Smooth muscle cell (in vitro differentiated cells): ENCODE measurements around the gene BCR. TPM values are rescaled to one million over a fixed set of nuclear protein-coding genes. Genes with fewer than 3 reads are reported as not detected.

Experiments used
- DNase-seq: peaks from one replicate; lab custom pipeline; 2025; ENCODE audit not compliant: unreplicated experiment; lab: John Stamatoyannopoulos, UW
- H2AFZ ChIP-seq: fragments of 200-600 bp; sonication (generic); 2 replicates; pipeline ENCODE4 v1.6.0; 2016; ENCODE audit warnings: antibody characterized with exemption, low read depth, mild to moderate bottlenecking
- H3F3A ChIP-seq: fragments of 200-600 bp; sonication (generic); 2 replicates; pipeline ENCODE4 v1.6.0; 2017; ENCODE audit warnings: antibody characterized with exemption, low read depth
- H3K27ac ChIP-seq: fragments of 200-600 bp; sonication (generic); 2 replicates; pipeline ENCODE4 v1.5.1; 2016; ENCODE audit warnings: low read depth, mild to moderate bottlenecking
- H3K27me3 ChIP-seq: fragments of 200-600 bp; sonication (generic); 2 replicates; pipeline ENCODE4 v1.6.1; 2016; ENCODE audit warnings: low read depth, mild to moderate bottlenecking
- H3K36me3 ChIP-seq: fragments of 200-600 bp; sonication (generic); 2 replicates; pipeline ENCODE4 v1.5.1; 2016; ENCODE audit warnings: low read depth
- H3K4me1 ChIP-seq: fragments of 200-600 bp; sonication (generic); 2 replicates; pipeline ENCODE4 v1.5.1; 2016; ENCODE audit warnings: low read depth
- H3K4me2 ChIP-seq: fragments of 200-600 bp; sonication (generic); 2 replicates; pipeline ENCODE4 v1.6.0; 2016; ENCODE audit warnings: mild to moderate bottlenecking
- H3K4me3 ChIP-seq: fragments of 200-600 bp; sonication (generic); 2 replicates; pipeline ENCODE4 v1.5.1; 2016; ENCODE audit warnings: mild to moderate bottlenecking
- H3K79me2 ChIP-seq: fragments of 200-600 bp; sonication (generic); 2 replicates; pipeline ENCODE4 v1.6.0; 2016; ENCODE audit warnings: low read depth, mild to moderate bottlenecking
- H3K9ac ChIP-seq: fragments of 200-600 bp; sonication (generic); 2 replicates; pipeline ENCODE4 v1.6.0; 2016; ENCODE audit warnings: low read depth
- H3K9me3 ChIP-seq: fragments of 200-600 bp; sonication (generic); replicated peaks from 2 replicates; pipeline ENCODE4 v1.5.1; 2016; ENCODE audit warnings: low read depth
- H4K20me1 ChIP-seq: fragments of 200-600 bp; sonication (generic); 2 replicates; pipeline ENCODE4 v1.6.0; 2016; ENCODE audit warnings: low read depth
- CTCF ChIP-seq: fragments of 200-600 bp; sonication (generic); IDR thresholded peaks from 2 replicates; pipeline ENCODE4 v1.5.1; 2017; ENCODE audit warnings: borderline replicate concordance, mild to moderate bottlenecking, antibody characterized with exemption; ENCODE audit not compliant: insufficient read depth, poor library complexity, severe bottlenecking
- WGBS: methylation state at CpG from one replicate; pipeline ENCODE4 v1.1.7; 2016; ENCODE audit warnings: low lambda C conversion rate; 5-methylcytosine and 5-hydroxymethylcytosine counted together
- polyA plus RNA-seq: library from polyadenylated mRNA; unstranded; fragments of >200 nt; fragmentation: Nextera tagmentation; extraction: Ambion mirVana; gene quantifications from 2 replicates; pipeline ENCODE4 v1.2.1, GENCODE V29; 2016
- total RNA-seq: library from RNA; depleted of rRNA; stranded (reverse); fragments of >200 nt; gene quantifications from 2 replicates; pipeline ENCODE4 v1.2.3, GENCODE V29; 2014

Gene BCR
- total and polyA plus RNA-seq, 2 experiments from 2014 or later: 11.1 to 13.4 TPM

DNA sequence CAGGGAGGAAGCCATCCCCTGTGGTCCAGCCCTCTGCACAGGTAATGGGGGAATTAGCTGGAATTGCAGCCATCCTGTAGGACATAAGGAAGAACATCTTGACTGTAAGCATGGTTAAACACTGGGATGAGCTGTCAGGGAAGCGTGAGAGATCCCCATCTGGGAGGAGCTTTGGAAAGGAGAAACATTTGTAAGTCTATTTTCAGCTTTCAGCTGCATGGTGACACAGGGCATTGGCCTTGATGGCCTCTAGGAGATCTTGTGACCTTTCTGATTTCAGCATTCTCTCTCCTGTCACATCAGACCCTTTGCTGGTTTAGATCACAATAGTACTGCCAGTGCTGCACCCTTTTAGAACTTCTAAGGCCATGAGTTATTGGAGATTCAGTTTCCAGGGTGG, 47.1 kb downstream of the BCR start:
- WGBS: 100% methylated on average over 1 of the region's 1 CpG
- peaks cover 91% of the 10 kb centered on the region for H4K20me1 ChIP-seq

GRCh38 chr22:23228503-23228902, 48.2 kb downstream of the BCR start:
- Histone ChIP-seq H3F3A (no peaks in the 10 kb centered on the region), H3K36me3 (peaks cover 6% of the 10 kb centered on the region), H4K20me1 (peaks cover 91% of the 10 kb centered on the region), H3K9me3 (peaks cover 12% of the 10 kb centered on the region), H3K79me2 (peaks cover 55% of the 10 kb centered on the region), H3K4me3 (no peak overlapping the region), H3K4me1 (peaks cover 12% of the 10 kb centered on the region), H3K27ac (no peak overlapping the region), H3K27me3 (no peaks in the 10 kb centered on the region), H3K9ac (no peak overlapping the region), H2AFZ (no peak overlapping the region), H3K4me2 (no peak overlapping the region)
- DNase-seq: no peak
- WGBS: 97% methylated on average over 2 of the region's 2 CpGs
- TF ChIP-seq CTCF: no peak

More for the DNA sequence above, 47.1 kb downstream of the BCR start:
- Histone ChIP-seq H2AFZ (no peak overlapping the region), H3K4me3 (no peak overlapping the region), H3K79me2 (peaks cover 63% of the 10 kb centered on the region), H3K4me2 (no peak overlapping the region), H3K9ac (no peak overlapping the region), H3F3A (no peaks in the 10 kb centered on the region), H3K27me3 (no peaks in the 10 kb centered on the region), H3K27ac (no peak overlapping the region), H3K9me3 (peaks cover 12% of the 10 kb centered on the region), H3K36me3 (peaks cover 6% of the 10 kb centered on the region), H3K4me1 (peaks cover 12% of the 10 kb centered on the region)
- TF ChIP-seq CTCF: no peak
- no peak for DNase-seq

GRCh38 chr22:23229646-23230045, 49.3 kb downstream of the BCR start:
- Histone ChIP-seq H3K27me3 (no peaks in the 10 kb centered on the region), H3K27ac (no peak overlapping the region), H3K36me3 (peaks cover 6% of the 10 kb centered on the region), H3K9ac (no peak overlapping the region), H4K20me1 (peaks cover 91% of the 10 kb centered on the region), H3K9me3 (peaks cover 12% of the 10 kb centered on the region), H3K79me2 (peaks cover 46% of the 10 kb centered on the region), H2AFZ (no peak overlapping the region), H3K4me1 (peaks cover 18% of the 10 kb centered on the region), H3K4me2 (no peak overlapping the region), H3K4me3 (no peak overlapping the region), H3F3A (no peaks in the 10 kb centered on the region)
- WGBS: 89% methylated on average over 4 of the region's 4 CpGs
- no peak for DNase-seq
- no peak for TF ChIP-seq CTCF

DNA sequence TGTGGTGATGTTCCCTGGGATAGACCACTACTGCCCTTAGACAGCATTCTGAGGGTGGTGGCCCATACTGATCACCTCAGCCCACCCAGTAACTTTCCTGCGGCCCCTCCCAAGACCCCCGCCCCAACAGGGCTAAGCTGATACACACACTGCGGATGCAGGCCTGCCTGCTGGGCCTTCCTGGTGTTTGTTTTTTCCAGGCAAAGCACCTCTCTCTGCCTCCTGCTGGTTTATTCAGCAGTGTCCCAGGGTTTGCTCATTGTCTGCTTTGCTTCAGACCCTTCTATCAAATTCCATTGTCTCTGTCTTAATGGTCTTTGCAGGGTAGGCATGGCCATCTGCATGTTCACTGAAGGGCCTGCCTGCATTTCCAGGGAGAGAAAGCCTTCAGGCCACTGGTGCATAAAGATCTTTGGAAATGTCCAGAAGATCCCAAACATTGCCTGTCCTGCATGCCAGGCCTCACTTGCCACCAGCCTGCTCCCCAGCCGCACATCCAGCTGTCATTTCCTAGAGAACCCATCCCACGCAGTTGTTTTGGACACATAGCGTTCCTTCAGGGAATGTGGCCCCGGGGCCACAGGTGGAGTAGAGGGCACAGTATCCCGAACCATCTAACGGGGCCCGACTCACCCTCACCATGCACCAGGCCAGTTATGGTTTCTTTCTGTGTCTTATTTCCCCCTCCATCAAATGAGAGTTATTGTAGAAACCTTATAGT, 50.2 kb downstream of the BCR start:
- Histone ChIP-seq H3K4me3 (no peak overlapping the region), H3K9ac (no peak overlapping the region), H3K9me3 (peaks cover 12% of the 10 kb centered on the region), H2AFZ (no peak overlapping the region), H3K79me2 (peaks cover 43% of the 10 kb centered on the region), H3K36me3 (peaks cover 6% of the 10 kb centered on the region), H3K27me3 (no peaks in the 10 kb centered on the region), H3K4me1 (peaks cover 16% of the 10 kb centered on the region), H3F3A (no peaks in the 10 kb centered on the region), H3K4me2 (no peak overlapping the region), H4K20me1 (peaks cover 91% of the 10 kb centered on the region), H3K27ac (no peak overlapping the region)
- WGBS: 93% methylated on average over 10 of the region's 10 CpGs
- DNase-seq: no peak
- TF ChIP-seq CTCF: no peak
